ENCODE results near the gene NDUFA9. TPM values are rescaled to one million over a fixed set of nuclear protein-coding genes. Genes with fewer than 3 reads are reported as not detected.

Gene NDUFA9
- total RNA-seq, 2 donors from 2014 or later: 184 to 225 TPM

DNA sequence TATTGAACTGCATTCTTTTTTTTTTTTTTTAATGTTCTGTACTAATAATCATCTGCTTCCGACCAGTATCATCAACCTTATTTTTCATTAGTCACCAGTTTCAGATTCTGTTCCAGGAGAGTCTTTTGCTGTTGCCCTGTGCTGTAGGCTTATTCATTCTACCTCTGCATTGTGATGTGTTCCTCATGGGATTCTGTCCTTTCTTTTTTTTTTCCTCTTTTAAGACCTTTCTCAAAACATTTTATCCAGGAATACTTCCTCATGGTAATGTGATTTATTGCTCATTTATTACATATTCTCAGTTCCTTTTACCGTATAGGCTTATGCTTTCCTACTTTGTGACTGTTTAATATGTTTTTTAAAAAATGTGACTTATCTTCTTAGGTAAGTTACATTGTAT is 4.8 kb downstream of the NDUFA9 start:
- Histone ChIP-seq H3K4me3 (no peak overlapping the region), H3K27me3 (no peaks in the 10 kb centered on the region), H3K36me3 (peaks cover 5% of the 10 kb centered on the region), H3K9ac (ENCODE audit: low read depth in 2 of 2, low read length in 2 of 2) (no peak overlapping the region), H3K4me1 (peaks cover 12% of the 10 kb centered on the region), H3K9me3 (no peaks in the 10 kb centered on the region), H3K27ac (no peak overlapping the region)
- no peak for DNase-seq
- TF ChIP-seq, protein P1, sequence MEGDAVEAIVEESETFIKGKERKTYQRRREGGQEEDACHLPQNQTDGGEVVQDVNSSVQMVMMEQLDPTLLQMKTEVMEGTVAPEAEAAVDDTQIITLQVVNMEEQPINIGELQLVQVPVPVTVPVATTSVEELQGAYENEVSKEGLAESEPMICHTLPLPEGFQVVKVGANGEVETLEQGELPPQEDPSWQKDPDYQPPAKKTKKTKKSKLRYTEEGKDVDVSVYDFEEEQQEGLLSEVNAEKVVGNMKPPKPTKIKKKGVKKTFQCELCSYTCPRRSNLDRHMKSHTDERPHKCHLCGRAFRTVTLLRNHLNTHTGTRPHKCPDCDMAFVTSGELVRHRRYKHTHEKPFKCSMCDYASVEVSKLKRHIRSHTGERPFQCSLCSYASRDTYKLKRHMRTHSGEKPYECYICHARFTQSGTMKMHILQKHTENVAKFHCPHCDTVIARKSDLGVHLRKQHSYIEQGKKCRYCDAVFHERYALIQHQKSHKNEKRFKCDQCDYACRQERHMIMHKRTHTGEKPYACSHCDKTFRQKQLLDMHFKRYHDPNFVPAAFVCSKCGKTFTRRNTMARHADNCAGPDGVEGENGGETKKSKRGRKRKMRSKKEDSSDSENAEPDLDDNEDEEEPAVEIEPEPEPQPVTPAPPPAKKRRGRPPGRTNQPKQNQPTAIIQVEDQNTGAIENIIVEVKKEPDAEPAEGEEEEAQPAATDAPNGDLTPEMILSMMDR (IDR thresholded peaks at IDR 0.05): no peak
- intact Hi-C loops (cut with DNase I): no loop called here

DNA sequence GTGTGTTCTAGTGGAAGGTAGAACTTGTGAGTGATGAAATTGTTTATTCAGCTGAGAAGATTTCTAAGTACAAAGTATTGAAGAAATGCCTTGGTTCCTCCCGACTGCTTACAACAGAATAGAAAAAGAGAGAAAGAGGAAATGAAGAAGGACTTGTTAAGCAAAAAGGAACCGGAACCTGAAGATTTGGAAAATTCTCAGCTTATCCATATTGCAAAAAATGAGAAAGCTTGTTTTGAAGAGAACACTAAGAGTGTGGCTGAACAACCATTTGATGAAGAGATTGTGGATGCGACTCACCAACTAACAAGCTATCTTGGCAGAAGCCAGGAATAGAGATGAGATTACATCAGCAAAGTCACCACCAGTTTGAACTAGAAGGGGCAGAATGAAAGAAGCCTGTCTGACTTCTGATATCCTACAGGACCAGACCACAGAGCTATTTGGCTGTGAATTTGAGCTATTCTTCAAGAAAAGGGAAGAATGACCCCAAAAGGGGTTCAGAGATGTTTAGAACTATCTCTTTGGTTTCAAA is 15.1 kb downstream of the NDUFA9 start:
- Histone ChIP-seq H3K27me3 (no peaks in the 10 kb centered on the region), H3K9ac (ENCODE audit: low read depth in 2 of 2, low read length in 2 of 2) (no peak overlapping the region), H3K9me3 (no peaks in the 10 kb centered on the region), H3K4me1 (no peaks in the 10 kb centered on the region), H3K36me3 (peaks cover 28% of the 10 kb centered on the region), H3K4me3 (no peak overlapping the region), H3K27ac (no peak overlapping the region)
- intact Hi-C loops (cut with DNase I): no loop called here
- no peak for DNase-seq
- TF ChIP-seq, protein P1 (IDR thresholded peaks at IDR 0.05): no peak

DNA sequence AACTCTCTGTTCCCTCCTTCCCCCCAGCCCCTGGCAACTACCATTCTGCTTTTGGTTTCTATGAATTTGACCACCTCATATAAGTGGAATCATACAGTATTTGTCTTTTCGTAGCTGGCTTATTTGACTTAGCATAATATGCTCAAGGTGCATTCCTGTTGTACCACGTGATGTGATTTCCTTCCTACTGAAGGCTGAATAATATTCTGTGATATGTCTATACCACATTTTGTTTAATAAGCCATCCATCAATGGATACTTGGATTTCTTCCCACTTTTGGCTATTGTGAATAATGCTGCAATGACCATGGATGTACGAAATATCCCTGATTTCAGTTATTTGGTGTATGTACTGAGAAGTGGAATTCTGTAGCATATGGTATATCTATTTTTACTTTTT is 16.3 kb downstream of the NDUFA9 start:
- no peaks in the 10 kb centered on the region for H3K4me1 ChIP-seq
- no peak overlapping the region for H3K27ac ChIP-seq
- no peak overlapping the region for H3K9ac ChIP-seq (ENCODE audit: low read depth in 2 of 2, low read length in 2 of 2)
- H3K27me3 ChIP-seq: no peaks in the 10 kb centered on the region
- no peak for DNase-seq
- H3K36me3 ChIP-seq: peaks cover 23% of the 10 kb centered on the region
- H3K4me3 ChIP-seq: no peak overlapping the region
- TF ChIP-seq, protein P1 (IDR thresholded peaks at IDR 0.05): no peak
- intact Hi-C loops (cut with DNase I): no loop called here
- no peaks in the 10 kb centered on the region for H3K9me3 ChIP-seq

DNA sequence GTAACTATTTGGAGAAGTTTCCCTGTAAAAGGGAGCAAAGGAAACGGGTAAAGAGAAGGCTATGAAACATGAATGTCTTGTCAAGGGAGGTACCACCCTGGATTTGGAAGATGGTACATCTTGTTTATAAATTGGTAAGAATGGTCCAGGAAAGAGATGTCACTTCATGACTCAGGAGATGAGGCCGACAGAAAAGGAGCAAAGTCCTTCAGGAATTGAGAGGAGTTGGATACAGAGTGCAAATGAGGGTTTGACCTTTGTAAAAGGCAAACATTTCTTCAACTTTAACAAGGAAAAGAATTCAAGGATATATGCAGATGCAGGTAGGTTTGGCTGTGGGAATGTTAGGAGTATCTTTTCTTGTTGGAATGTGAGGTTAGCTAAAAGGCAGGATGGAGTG is 30.8 kb downstream of the NDUFA9 start:
- TF ChIP-seq, protein P1 (IDR thresholded peaks at IDR 0.05): no peak

DNA sequence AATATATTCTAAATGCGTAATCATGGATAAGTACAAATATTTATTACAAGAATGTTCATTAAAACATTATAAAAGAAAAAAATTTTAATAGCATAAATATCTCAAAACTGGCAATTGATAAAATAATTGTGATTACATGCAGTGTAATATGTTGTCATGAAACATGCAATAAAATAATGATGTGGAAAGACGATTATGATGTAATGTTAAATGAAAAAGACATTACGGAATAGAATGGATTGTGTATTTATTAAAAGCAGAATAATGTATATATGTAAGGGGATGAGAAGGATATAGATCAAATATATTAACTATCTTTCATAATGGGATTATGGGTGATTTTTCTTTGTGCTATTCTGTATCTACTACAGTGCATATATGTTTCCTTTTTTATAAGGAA is 32.8 kb downstream of the NDUFA9 start:
- intact Hi-C loops (cut with DNase I): no loop called here
- TF ChIP-seq, protein P1 (IDR thresholded peaks at IDR 0.05): no peak
- Histone ChIP-seq H3K27ac (no peak overlapping the region), H3K4me1 (no peaks in the 10 kb centered on the region), H3K9ac (ENCODE audit: low read depth in 2 of 2, low read length in 2 of 2) (no peak overlapping the region), H3K9me3 (no peaks in the 10 kb centered on the region), H3K4me3 (no peak overlapping the region), H3K36me3 (peaks cover 11% of the 10 kb centered on the region), H3K27me3 (no peaks in the 10 kb centered on the region)
- no peak for DNase-seq

More for the DNA sequence above, 30.8 kb downstream of the NDUFA9 start:
- Histone ChIP-seq H3K27ac (no peak overlapping the region), H3K27me3 (no peaks in the 10 kb centered on the region), H3K4me1 (no peaks in the 10 kb centered on the region), H3K9ac (ENCODE audit: low read depth in 2 of 2, low read length in 2 of 2) (no peak overlapping the region), H3K9me3 (no peaks in the 10 kb centered on the region), H3K4me3 (no peak overlapping the region), H3K36me3 (peaks cover 6% of the 10 kb centered on the region)
- no peak for DNase-seq
- intact Hi-C loops (cut with DNase I): no loop called here

Measured in colonic mucosa (tissue), 4 donors.